GM21619 (cell line): ENCODE data around the gene GFAP.

Experiments used
- ATAC-seq: cut with Tn5 transposase; IDR thresholded peaks from one replicate; pipeline ENCODE4 v1.9.1; 2021; ENCODE audit not compliant: unreplicated experiment

The GFAP gene

DNA sequence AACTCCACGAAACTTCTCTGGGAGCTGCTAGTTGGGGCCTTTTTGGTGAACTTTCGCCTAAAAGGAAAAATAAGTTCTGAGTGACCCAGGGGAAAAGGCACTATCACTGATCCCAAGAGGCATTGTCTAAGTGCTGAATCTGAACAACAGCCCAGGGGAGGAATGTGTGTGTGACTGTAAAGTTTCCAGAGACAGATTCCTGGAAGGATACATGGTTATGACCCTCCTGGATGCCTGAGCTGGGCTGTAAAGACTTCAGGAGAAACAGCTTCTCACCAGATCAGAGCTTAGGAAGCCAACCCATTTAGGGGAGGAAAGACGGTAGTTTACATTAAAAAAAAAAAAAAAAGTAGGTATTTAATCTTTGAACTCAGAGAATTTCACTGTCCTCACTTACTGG lies 47.5 kb downstream of the GFAP start:
- no peak for ATAC-seq

DNA sequence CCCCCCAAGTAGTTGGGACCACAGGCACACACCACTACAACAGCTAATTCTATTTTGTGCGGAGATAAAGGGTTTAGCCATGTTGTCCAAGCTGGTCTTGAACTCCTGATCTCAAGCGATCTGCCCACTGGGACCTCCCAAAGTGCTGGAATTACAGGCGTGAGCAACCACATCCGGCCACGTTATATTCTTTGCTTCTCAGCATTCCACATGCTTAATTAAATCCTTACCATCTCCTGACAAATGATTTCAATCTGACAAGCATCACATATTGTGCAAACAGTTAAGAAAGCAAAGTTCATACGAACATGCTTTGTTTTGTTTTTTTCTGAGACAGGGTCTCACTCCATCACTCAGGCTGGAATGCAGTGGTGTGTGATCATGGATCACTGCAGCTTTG lies 49.4 kb downstream of the GFAP start:
- no peak for ATAC-seq

- ATAC-seq, result no peak
Observed at GRCh38 chr17:44865231-44865660, 50.1 kb downstream of the GFAP start.

DNA sequence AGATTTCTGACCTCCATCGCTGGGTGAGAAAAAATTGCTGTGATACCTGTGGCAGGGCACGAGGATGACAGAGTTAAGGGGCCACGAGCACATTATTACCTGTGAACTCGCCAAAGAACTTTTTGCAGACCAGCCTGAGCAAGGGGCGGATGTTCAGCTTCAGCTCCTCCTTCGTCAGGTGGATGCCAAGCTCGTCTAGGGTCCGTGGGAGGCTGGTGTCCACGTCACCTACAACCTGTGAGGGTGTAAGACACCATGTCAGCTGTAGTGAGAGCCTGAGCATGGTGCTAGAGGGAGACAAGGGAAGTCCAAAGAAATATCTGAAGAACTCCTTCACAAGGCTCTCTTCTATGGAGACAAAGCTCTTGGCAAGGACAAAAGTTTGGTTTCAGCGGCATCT lies 50.5 kb downstream of the GFAP start:
- no peak for ATAC-seq

- ATAC-seq, result no peak
Observed at GRCh38 chr17:44863061-44863918, 52.0 kb downstream of the GFAP start.

GRCh38 chr17:44862278-44862914 lies 52.9 kb downstream of the GFAP start:
- no peak for ATAC-seq

DNA sequence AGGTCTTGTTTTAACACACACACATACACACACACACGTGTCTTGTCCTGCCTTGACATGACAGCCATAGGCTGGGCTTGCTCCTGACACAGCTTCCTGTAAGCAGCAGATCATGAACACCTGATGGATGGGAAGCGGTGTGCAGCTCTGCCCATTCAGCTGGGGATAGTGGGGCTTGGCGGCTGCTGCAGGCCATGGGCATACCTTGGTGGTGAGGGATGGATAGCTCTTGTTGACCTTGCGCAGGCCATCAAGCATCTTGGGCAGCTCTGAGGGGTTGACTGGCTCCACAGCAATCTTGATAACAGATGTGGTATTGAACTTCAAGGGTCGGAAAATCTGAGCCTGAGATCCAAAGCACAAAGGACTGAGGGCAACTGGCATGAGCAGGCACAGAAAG lies 55.6 kb downstream of the GFAP start:
- ATAC-seq, result no peak

DNA sequence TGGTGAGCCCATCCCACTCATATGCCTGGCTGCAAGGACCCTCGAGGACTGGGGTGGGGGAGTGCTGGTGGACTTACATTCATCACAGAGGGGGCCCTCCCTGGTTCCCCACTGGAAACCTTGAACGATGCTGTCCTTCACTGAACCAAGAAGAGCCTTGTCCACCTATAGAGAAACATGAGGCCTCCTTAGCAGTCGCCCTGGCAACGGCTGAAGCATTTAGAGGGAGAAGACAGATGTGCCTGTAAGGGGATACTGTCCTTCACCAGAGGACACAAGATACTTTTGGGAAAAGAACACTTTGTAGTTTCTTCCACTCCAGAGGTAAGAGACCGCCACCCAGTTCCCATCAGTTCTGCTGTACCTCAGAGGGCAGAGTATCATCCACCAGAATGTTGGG lies 61.1 kb downstream of the GFAP start:
- ATAC-seq, result no peak
